Heart left ventricle (tissue), 16 donors: Measurements from ENCODE around the gene SMYD4. TPM values are rescaled to one million over a fixed set of nuclear protein-coding genes. Genes with fewer than 3 reads are reported as not detected.
A peak's percentile ranks its signal among the peaks of the same experiment; 100 is the strongest.

Experiments
- ATAC-seq, 4 donors: fragments of 200-7000 bp; cut with Tn5 transposase; one replicate each; pipeline ENCODE4 v1.9.1; 2020 to 2022; ENCODE audit warnings: moderate library complexity in 4 of 4, mild to moderate bottlenecking in 3 of 4, moderate number of reproducible peaks in 1 of 4
- DNase-seq, 5 donors: peaks; one replicate each; pipeline ENCODE4 v3.0.0-alpha.2; 2020
- H3K27ac ChIP-seq, 12 donors: fragments of 200-600 bp; sonication (generic) in 4 of 12; one replicate each; pipeline versions ENCODE4 v1.5.0 to v1.8.0; 2016 to 2022; ENCODE audit warnings: mild to moderate bottlenecking in 2 of 12
- H3K27me3 ChIP-seq, 9 donors: fragments of 200-600 bp; sonication (generic) in 2 of 9; one replicate each; pipeline versions ENCODE4 v1.5.1 to v1.8.0; 2016 to 2022; ENCODE audit warnings: mild to moderate bottlenecking in 3 of 9
- H3K36me3 ChIP-seq, 9 donors: fragments of 200-600 bp; sonication (generic) in 2 of 9; one replicate each; pipeline versions ENCODE4 v1.5.0 to v1.8.0; 2018 to 2022; ENCODE audit warnings: mild to moderate bottlenecking in 2 of 9
- H3K4me1 ChIP-seq, 12 donors: fragments of 200-600 bp; sonication (generic) in 4 of 12; one replicate each; pipeline versions ENCODE4 v1.5.0 to v1.8.0; 2016 to 2022; ENCODE audit warnings: mild to moderate bottlenecking in 3 of 12
- H3K4me3 ChIP-seq, 12 donors: fragments of 200-600 bp; sonication (generic) in 4 of 12; one replicate each; pipeline versions ENCODE4 v1.5.0 to v1.8.0; 2017 to 2022; ENCODE audit warnings: mild to moderate bottlenecking in 9 of 12, moderate library complexity in 4 of 12
- H3K9me3 ChIP-seq, 12 donors: fragments of 200-600 bp; sonication (generic) in 4 of 12; one replicate each; pipeline versions ENCODE4 v1.5.0 to v1.8.0; 2016 to 2022; ENCODE audit warnings: mild to moderate bottlenecking in 1 of 12
- POLR2A ChIP-seq, 2 donors: fragments of 450-650 bp; IDR thresholded peaks; one replicate each; pipeline ENCODE4 v1.6.1; 2017; ENCODE audit warnings: antibody characterized with exemption in 2 of 2, mild to moderate bottlenecking in 2 of 2, moderate library complexity in 2 of 2
- WGBS, 4 donors: extraction: QIAGEN DNeasy Blood & Tissue Kit in 2 of 4; methylation state at CpG; one replicate each; pipeline versions ENCODE4 v1.1.5 to v1.1.7; 2013 to 2018; 5-methylcytosine and 5-hydroxymethylcytosine counted together
- intact Hi-C, 10 donors: fragments of 100-400 bp; cut with DNase I; formaldehyde crosslinking; loops; one replicate each; pipeline versions ENCODE4 v1.11.1 to v1.14.2; 2022
- polyA plus RNA-seq, 2 donors: library from polyadenylated mRNA; stranded (reverse); fragments of 200-250 nt; gene quantifications; one replicate each; pipeline ENCODE4 v1.2.3, GENCODE V29; 2013
- total RNA-seq, 9 donors: library from RNA; depleted of rRNA in 2 of 9; stranded (reverse); fragments of >200 nt in 2 of 9; fragmentation: NEBNext Ultra II Directional in 3 of 9; extraction: Animal tissue kit (Norgen Biotek cat#: 25700) in 3 of 9; gene quantifications; one replicate each; pipeline versions ENCODE4 v1.1.0 to v1.2.4, GENCODE V29; 2016 to 2023
- TF ChIP-seq, protein P1 (sequence below), 12 donors: fragments of 200-600 bp; sonication (generic) in 4 of 12; IDR thresholded peaks; one replicate each; pipeline versions ENCODE4 v1.5.0 to v1.8.0; 2018 to 2022; ENCODE audit warnings: antibody characterized with exemption in 12 of 12, mild to moderate bottlenecking in 5 of 12
- donor health status: ischemic (EF 13 %, LVEDD 7.1; RV severe dilation, severe dysfunction).
- donor health status: healthy with polysubstance abuse.
- donor health status: DM: no; HTN: yes; CAD: no.
- donor health status: DM: no; HTN: no; CAD: no.
- donor health status: ischemic (EF 25% LVEDD 6.9; RV normal size, moderate dysfunction).
- donor health status: ischemic (EF 25% LVEDD 5.7; RV mildly dilated, moderate dysfunction).
- donor health status: healthy.
- donor health status: DM: yes; HTN: yes; CAD: no.
- donor health status: ischemic (EF 35%, LVEDD 5.7; RV mildly dilated, moderate dysfunction).
- donor health status: nonischemic (EF 11% LVEDD 7.7; RV severe dilation, severe dysfunction).
- donor health status: DM: yes; HTN: yes; CAD: no.
- donor health status: PGD.
- donor health status: ischemic (EF 29% LVEDD 5.4; RV normal size, mild dysfunction).
- donor health status: nonischemic (EF 23%, LVEDD 6.1; RV moderate dilation, normal function).

Gene SMYD4
- total and polyA plus RNA-seq, 11 donors: 5.2 to 15.9 (median 7.9) TPM

GRCh38 chr17:1870592-1870991 lies 40.9 kb upstream of the SMYD4 start:
- no peak for DNase-seq
- Histone ChIP-seq H3K27me3 (no peaks in the 10 kb centered on the region), H3K27ac (peak overlapping the region in 1 of 12 donors; percentile 28), H3K4me1 (peaks cover 0 to 8% (median 0%) of the 10 kb centered on the region in 12 donors), H3K4me3 (no peak overlapping the region), H3K36me3 (peaks cover 0 to 60% (median 44%) of the 10 kb centered on the region in 9 donors), H3K9me3 (no peaks in the 10 kb centered on the region)
- no peak for ATAC-seq
- TF ChIP-seq, protein P1, sequence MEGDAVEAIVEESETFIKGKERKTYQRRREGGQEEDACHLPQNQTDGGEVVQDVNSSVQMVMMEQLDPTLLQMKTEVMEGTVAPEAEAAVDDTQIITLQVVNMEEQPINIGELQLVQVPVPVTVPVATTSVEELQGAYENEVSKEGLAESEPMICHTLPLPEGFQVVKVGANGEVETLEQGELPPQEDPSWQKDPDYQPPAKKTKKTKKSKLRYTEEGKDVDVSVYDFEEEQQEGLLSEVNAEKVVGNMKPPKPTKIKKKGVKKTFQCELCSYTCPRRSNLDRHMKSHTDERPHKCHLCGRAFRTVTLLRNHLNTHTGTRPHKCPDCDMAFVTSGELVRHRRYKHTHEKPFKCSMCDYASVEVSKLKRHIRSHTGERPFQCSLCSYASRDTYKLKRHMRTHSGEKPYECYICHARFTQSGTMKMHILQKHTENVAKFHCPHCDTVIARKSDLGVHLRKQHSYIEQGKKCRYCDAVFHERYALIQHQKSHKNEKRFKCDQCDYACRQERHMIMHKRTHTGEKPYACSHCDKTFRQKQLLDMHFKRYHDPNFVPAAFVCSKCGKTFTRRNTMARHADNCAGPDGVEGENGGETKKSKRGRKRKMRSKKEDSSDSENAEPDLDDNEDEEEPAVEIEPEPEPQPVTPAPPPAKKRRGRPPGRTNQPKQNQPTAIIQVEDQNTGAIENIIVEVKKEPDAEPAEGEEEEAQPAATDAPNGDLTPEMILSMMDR (IDR thresholded peaks at IDR 0.05): no peak
- no peak for TF ChIP-seq POLR2A (IDR thresholded peaks at IDR 0.05)
- intact Hi-C loops: no loop called here
- WGBS, 4 donors: 74 to 93% (median 80%) methylated on average over 3 of the region's 3 CpGs

GRCh38 chr17:1868090-1868489 lies 38.4 kb upstream of the SMYD4 start:
- ATAC-seq (no peak), DNase-seq (no peak)
- 86 to 96% (median 89%) methylated on average over 8 of the region's 8 CpGs for WGBS, 4 donors
- peaks cover 0 to 39% (median 23%) of the 10 kb centered on the region in 9 donors for H3K36me3 ChIP-seq
- no peaks in the 10 kb centered on the region for H3K9me3 ChIP-seq
- no peak overlapping the region for H3K27ac ChIP-seq
- no peaks in the 10 kb centered on the region for H3K27me3 ChIP-seq
- no peak overlapping the region for H3K4me3 ChIP-seq
- TF ChIP-seq, protein P1 (IDR thresholded peaks at IDR 0.05): no peak
- no peak for TF ChIP-seq POLR2A (IDR thresholded peaks at IDR 0.05)
- H3K4me1 ChIP-seq: peaks cover 0 to 8% (median 0%) of the 10 kb centered on the region in 12 donors
- intact Hi-C loops: loop anchor here in 6 of 10 donors (5.0 to 10.0 kb wide), 5 partner anchors 86 to 203 kb away; partner anchors contain the start of gene WDR81 (in 4 of the 6)

DNA sequence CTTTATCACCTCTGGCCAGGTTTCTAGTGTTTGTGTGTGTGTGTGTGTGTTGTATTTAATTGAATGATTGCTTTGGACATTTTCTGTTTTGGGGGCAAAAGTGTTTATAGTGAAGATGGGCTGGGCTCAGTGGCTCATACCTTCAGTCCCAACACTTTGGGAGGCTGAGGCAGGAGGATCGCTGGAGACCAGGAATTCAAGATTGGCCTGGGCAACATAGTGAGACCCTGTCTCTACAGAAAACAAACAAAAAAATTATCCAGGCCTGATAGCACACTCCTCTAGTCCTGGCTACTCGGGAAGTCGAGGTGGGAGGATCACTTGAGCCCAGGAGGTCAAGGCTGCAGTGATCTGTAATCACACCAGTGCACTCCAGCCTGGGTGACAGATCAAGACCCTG lies 37.6 kb upstream of the SMYD4 start:
- Histone ChIP-seq H3K36me3 (peaks cover 0 to 31% (median 15%) of the 10 kb centered on the region in 9 donors), H3K27me3 (no peaks in the 10 kb centered on the region), H3K9me3 (no peaks in the 10 kb centered on the region), H3K4me1 (peaks cover 0 to 8% (median 0%) of the 10 kb centered on the region in 12 donors), H3K27ac (no peak overlapping the region), H3K4me3 (no peak overlapping the region)
- intact Hi-C loops: loop anchor here in 6 of 10 donors (5.0 to 10.0 kb wide), 5 partner anchors 85 to 203 kb away; partner anchors contain the start of gene WDR81 (in 4 of the 6)
- TF ChIP-seq POLR2A (IDR thresholded peaks at IDR 0.05): no peak
- TF ChIP-seq, protein P1 (IDR thresholded peaks at IDR 0.05): no peak
- ATAC-seq (no peak), DNase-seq (no peak)
- WGBS, 4 donors: 77 to 93% (median 85%) methylated on average over 3 of the region's 3 CpGs

DNA sequence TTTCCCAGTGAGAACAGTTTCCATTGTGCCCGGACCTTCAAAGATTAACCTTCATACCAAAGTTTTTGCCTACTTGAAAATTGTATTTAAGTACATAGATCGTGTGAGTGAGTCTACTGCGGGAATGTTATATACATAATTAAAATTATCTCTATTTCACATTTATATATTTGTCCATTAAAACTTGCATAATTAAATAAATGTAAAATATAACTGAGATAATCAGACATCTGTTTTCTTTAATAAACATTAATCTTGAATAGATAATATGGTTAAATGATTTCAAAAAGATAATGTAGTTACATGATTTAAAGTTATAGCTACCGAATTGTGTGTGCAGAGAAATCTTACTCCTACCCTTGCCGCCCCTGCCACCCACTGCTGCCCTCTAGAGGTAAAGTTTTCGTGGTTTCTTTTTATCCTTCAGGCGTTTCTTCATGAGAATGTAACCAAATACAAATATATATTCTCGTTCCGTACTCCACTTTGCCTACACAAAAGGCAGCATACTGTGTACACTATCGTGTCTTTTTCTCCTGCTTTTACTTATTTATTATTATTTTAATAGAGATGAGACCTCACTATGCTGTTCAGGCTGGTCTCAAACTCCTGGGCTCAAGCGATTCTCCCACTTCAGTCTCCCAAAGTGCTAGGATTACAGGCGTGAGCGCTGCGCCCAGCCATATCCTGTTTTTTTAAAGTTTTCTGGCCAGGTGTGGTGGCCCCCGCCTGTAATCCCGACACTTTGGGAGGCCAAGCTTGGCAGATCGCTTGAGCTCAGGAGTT lies 35.7 kb upstream of the SMYD4 start:
- 69 to 86% (median 77%) methylated on average over 16 to 17 of the region's 17 CpGs for WGBS, 4 donors
- intact Hi-C loops: loop anchor here in 6 of 10 donors (5.0 to 10.0 kb wide), 5 partner anchors 83 to 201 kb away; partner anchors contain the start of gene WDR81 (in 4 of the 6)

More for the DNA sequence above, 35.7 kb upstream of the SMYD4 start:
- H3K4me3 ChIP-seq: no peak overlapping the region
- ATAC-seq: peak in 2 of 4 donors; percentile 41 to 51
- peaks cover 0 to 33% (median 6%) of the 10 kb centered on the region in 9 donors for H3K36me3 ChIP-seq
- no peak for TF ChIP-seq POLR2A (IDR thresholded peaks at IDR 0.05)
- TF ChIP-seq, protein P1 (IDR thresholded peaks at IDR 0.05): peak; percentile 49 to 73 (median 66)
- DNase-seq: no peak
- H3K9me3 ChIP-seq: no peaks in the 10 kb centered on the region
- H3K27me3 ChIP-seq: no peaks in the 10 kb centered on the region
- H3K27ac ChIP-seq: no peak overlapping the region
- no peaks in the 10 kb centered on the region for H3K4me1 ChIP-seq
